Right ventricle myocardium superior (tissue), 1 donor: ENCODE measurements around the gene ADK. TPM values are rescaled to one million over a fixed set of nuclear protein-coding genes. Genes with fewer than 3 reads are reported as not detected.

Source experiments
- ATAC-seq: fragments of 200-7000 bp; cut with Tn5 transposase; one replicate; pipeline ENCODE4 v1.9.1; 2020; ENCODE audit warnings: mild to moderate bottlenecking; ENCODE audit not compliant: poor library complexity
- DNase-seq: peaks from one replicate; pipeline ENCODE4 v3.0.0-alpha.2; 2020
- intact Hi-C: fragments of 100-400 bp; cut with DNase I; formaldehyde crosslinking; loops from one replicate; pipeline ENCODE4 v1.11.2; 2022
- total RNA-seq: library from RNA; stranded (reverse); fragmentation: NEBNext Ultra II Directional; extraction: Animal tissue kit (Norgen Biotek cat#: 25700); gene quantifications from one replicate; pipeline ENCODE4 v1.2.1, GENCODE V29; 2021
- donor health status: DM: no; HTN: yes; CAD: no; lungs with severe emphysema.

ADK gene
- total RNA-seq, 1 donor from 2014 or later = 40.6 TPM

GRCh38 chr10:74750848-74751274, 599.8 kb downstream of the ADK start:
- intact Hi-C loops = no loop called here
- ATAC-seq = no peak
- no peak for DNase-seq

- intact Hi-C loops = no loop called here
- no peak for ATAC-seq
Measured at GRCh38 chr10:74752371-74753040, 601.5 kb downstream of the ADK start.

GRCh38 chr10:74753442-74754211, 602.6 kb downstream of the ADK start:
- DNase-seq = no peak
- ATAC-seq = no peak
- intact Hi-C loops = no loop called here

More at GRCh38 chr10:74752371-74753040, 601.5 kb downstream of the ADK start:
- DNase-seq = no peak

GRCh38 chr10:74754381-74754821, 603.4 kb downstream of the ADK start:
- ATAC-seq (no peak), DNase-seq (no peak)
- intact Hi-C loops = no loop called here

- intact Hi-C loops = no loop called here
Measured at GRCh38 chr10:74755273-74755672, 604.3 kb downstream of the ADK start.

More at GRCh38 chr10:74755273-74755672, 604.3 kb downstream of the ADK start:
- ATAC-seq (no peak), DNase-seq (no peak)

Other genes with a start within 250 kb of the ADK start
- gene PLAU, start 240.1 kb upstream of the ADK start, total RNA-seq = 7.5 TPM
- 194 TPM for gene VCL, start 153.1 kb upstream of the ADK start, total RNA-seq
- 27.6 TPM for gene AP3M1, start 393 bp upstream of the ADK start, total RNA-seq